ENCODE measurements around the gene ANO2. TPM values are rescaled to one million over a fixed set of nuclear protein-coding genes. Genes with fewer than 3 reads are reported as not detected.

ANO2 gene
- total RNA-seq, 1 experiment from 2014 or later: 0.68 TPM

GRCh38 chr12:5631497-5631896, 313.6 kb downstream of the ANO2 start:
- H3K27me3 Mint-ChIP-seq (ENCODE audit: insufficient read depth, unreplicated experiment): no peaks in the 10 kb centered on the region
- no peaks in the 10 kb centered on the region for H3K36me3 Mint-ChIP-seq (ENCODE audit: insufficient read depth, unreplicated experiment)
- Histone ChIP-seq H3K36me3 (ENCODE audit: control insufficient read depth, insufficient read depth, low read length) (no peaks in the 10 kb centered on the region), H3K4me3 (ENCODE audit: low read depth, low read length) (no peak overlapping the region), H3K4me1 (peaks cover 9% of the 10 kb centered on the region; the same call in 1 of the 2 replicates), H3K9me3 (no peaks in the 10 kb centered on the region), H3K27me3 (replicated peaks; ENCODE audit: control insufficient read depth, insufficient read depth, low read length) (no peaks in the 10 kb centered on the region)
- intact Hi-C loops (cut with micrococcal nuclease; ENCODE audit: unreplicated experiment): no loop called here
- POLR2A ChIA-PET: no interaction called here
- no peaks in the 10 kb centered on the region for H3K9me3 Mint-ChIP-seq (ENCODE audit: unreplicated experiment)
- TF ChIP-seq CTCF (IDR thresholded peaks at IDR 0.05; ENCODE audit: insufficient read depth in 1 of 2, low read depth in 1 of 2, low read length in 1 of 2, severe bottlenecking in 1 of 2, unreplicated experiment in 1 of 2): no peak
- BruUV-seq (replicated peaks): no TSS peak
- CTCF ChIA-PET: no interaction called here
- no peak overlapping the region for H3K4me3 Mint-ChIP-seq (ENCODE audit: unreplicated experiment)
- no peak for DNase-seq
- no peaks in the 10 kb centered on the region for H3K4me1 Mint-ChIP-seq (ENCODE audit: low read depth, unreplicated experiment)
- no peak overlapping the region for H3K27ac Mint-ChIP-seq (ENCODE audit: unreplicated experiment)

- Mint-ChIP-seq H3K36me3 (ENCODE audit: insufficient read depth, unreplicated experiment) (no peaks in the 10 kb centered on the region), H3K9me3 (ENCODE audit: unreplicated experiment) (no peaks in the 10 kb centered on the region), H3K27me3 (ENCODE audit: insufficient read depth, unreplicated experiment) (no peaks in the 10 kb centered on the region), H3K4me1 (ENCODE audit: low read depth, unreplicated experiment) (no peaks in the 10 kb centered on the region), H3K4me3 (ENCODE audit: unreplicated experiment) (no peak overlapping the region), H3K27ac (ENCODE audit: unreplicated experiment) (no peak overlapping the region)
- ChIA-PET CTCF (no interaction called here), POLR2A (no interaction called here)
- Histone ChIP-seq H3K9me3 (no peaks in the 10 kb centered on the region), H3K36me3 (ENCODE audit: control insufficient read depth, insufficient read depth, low read length) (no peaks in the 10 kb centered on the region), H3K4me3 (ENCODE audit: low read depth, low read length) (no peak overlapping the region), H3K27me3 (replicated peaks; ENCODE audit: control insufficient read depth, insufficient read depth, low read length) (no peaks in the 10 kb centered on the region), H3K4me1 (peaks cover 9% of the 10 kb centered on the region; the same call in 1 of the 2 replicates)
- intact Hi-C loops (cut with micrococcal nuclease; ENCODE audit: unreplicated experiment): no loop called here
- no TSS peak for BruUV-seq (replicated peaks)
- no peak for TF ChIP-seq CTCF (IDR thresholded peaks at IDR 0.05; ENCODE audit: insufficient read depth in 1 of 2, low read depth in 1 of 2, low read length in 1 of 2, severe bottlenecking in 1 of 2, unreplicated experiment in 1 of 2)
- DNase-seq: no peak
Measured at GRCh38 chr12:5630726-5631125, 314.3 kb downstream of the ANO2 start.

GRCh38 chr12:5628501-5628900, 316.6 kb downstream of the ANO2 start:
- no peaks in the 10 kb centered on the region for H3K36me3 Mint-ChIP-seq (ENCODE audit: insufficient read depth, unreplicated experiment)
- no peak for DNase-seq

More at GRCh38 chr12:5628501-5628900, 316.6 kb downstream of the ANO2 start:
- no peak for TF ChIP-seq CTCF (IDR thresholded peaks at IDR 0.05; ENCODE audit: insufficient read depth in 1 of 2, low read depth in 1 of 2, low read length in 1 of 2, severe bottlenecking in 1 of 2, unreplicated experiment in 1 of 2)
- no TSS peak for BruUV-seq (replicated peaks)
- H3K9me3 Mint-ChIP-seq (ENCODE audit: unreplicated experiment): no peaks in the 10 kb centered on the region
- no peak overlapping the region for H3K4me3 Mint-ChIP-seq (ENCODE audit: unreplicated experiment)
- H3K27ac Mint-ChIP-seq (ENCODE audit: unreplicated experiment): no peak overlapping the region
- Histone ChIP-seq H3K36me3 (ENCODE audit: control insufficient read depth, insufficient read depth, low read length) (no peaks in the 10 kb centered on the region), H3K27me3 (replicated peaks; ENCODE audit: control insufficient read depth, insufficient read depth, low read length) (no peaks in the 10 kb centered on the region), H3K4me3 (ENCODE audit: low read depth, low read length) (no peak overlapping the region), H3K4me1 (no peaks in the 10 kb centered on the region), H3K9me3 (no peaks in the 10 kb centered on the region)
- peaks cover 3% of the 10 kb centered on the region for H3K27me3 Mint-ChIP-seq (ENCODE audit: insufficient read depth, unreplicated experiment)
- POLR2A ChIA-PET: no interaction called here
- CTCF ChIA-PET: no interaction called here
- H3K4me1 Mint-ChIP-seq (ENCODE audit: low read depth, unreplicated experiment): no peaks in the 10 kb centered on the region
- intact Hi-C loops (cut with micrococcal nuclease; ENCODE audit: unreplicated experiment): no loop called here
